ENCODE measurements around the gene ARL4A. TPM values are rescaled to one million over a fixed set of nuclear protein-coding genes. Genes with fewer than 3 reads are reported as not detected.

ARL4A gene
- total RNA-seq, 1 experiment from 2014 or later: 39.4 TPM

- Histone ChIP-seq H3K4ac (ENCODE audit: low read depth, low read length) (no peak overlapping the region), H2BK120ac (ENCODE audit: low read depth, low read length, poor library complexity, severe bottlenecking) (no peak overlapping the region), H2BK20ac (ENCODE audit: low read depth, low read length, poor library complexity, severe bottlenecking) (no peak overlapping the region), H3K79me2 (ENCODE audit: insufficient read depth, low read length) (no peaks in the 10 kb centered on the region), H3K9ac (ENCODE audit: extremely low read depth, insufficient read length, low read length) (no peak overlapping the region), H3K14ac (ENCODE audit: insufficient read depth, low read length) (no peak overlapping the region), H4K5ac (ENCODE audit: insufficient read length, low read depth, low read length) (no peak overlapping the region), H3K56ac (ENCODE audit: insufficient read length, low read depth, low read length) (no peak overlapping the region), H3K27ac (ENCODE audit: insufficient read length, low read depth, low read length) (no peak overlapping the region), H4K8ac (replicated peaks; ENCODE audit: insufficient read length, low read depth, low read length) (no peak overlapping the region), H3K4me2 (ENCODE audit: insufficient read depth, insufficient read length, low read length) (no peak overlapping the region), H4K20me1 (ENCODE audit: control insufficient read depth, insufficient read depth, insufficient read length) (no peaks in the 10 kb centered on the region), H3K9me3 (ENCODE audit: control insufficient read depth, low read depth, low read length) (no peaks in the 10 kb centered on the region), H3T11ph (ENCODE audit: low read length) (no peak overlapping the region), H3K4me1 (ENCODE audit: insufficient read depth, low read length) (peaks cover 6% of the 10 kb centered on the region; the same call in 1 of the 2 replicates), H4K91ac (ENCODE audit: insufficient read length, low read depth, low read length) (no peak overlapping the region), H3K23ac (ENCODE audit: insufficient read length, low read depth, low read length) (no peak overlapping the region), H2AK5ac (ENCODE audit: insufficient read length, low read length) (no peak overlapping the region), H2BK12ac (ENCODE audit: insufficient read length, low read depth, low read length) (no peak overlapping the region), H2BK5ac (ENCODE audit: insufficient read length, low read length) (no peak overlapping the region), H2AFZ (ENCODE audit: low read length) (no peak overlapping the region), H3K18ac (ENCODE audit: insufficient read length, low read depth, low read length) (no peak overlapping the region), H2BK15ac (ENCODE audit: low read depth, low read length) (no peak overlapping the region), H3K27me3 (ENCODE audit: insufficient read depth, low read length) (no peaks in the 10 kb centered on the region), H3K23me2 (ENCODE audit: insufficient read length, low read depth, low read length, poor library complexity, severe bottlenecking) (no peaks in the 10 kb centered on the region), H3K79me1 (ENCODE audit: insufficient read depth, low read depth, low read length, poor library complexity, severe bottlenecking) (no peaks in the 10 kb centered on the region)
- peaks cover 0 to 5% of the 10 kb centered on the region in 2 experiments; a peak in 1 of 5 replicates for H3K9me3 Mint-ChIP-seq
- H3K27ac Mint-ChIP-seq: no peak overlapping the region
- no CpG with 5 or more reads among the region's 2 CpGs for WGBS (ENCODE audit: extremely low coverage, insufficient read length, low lambda C conversion rate)
- H3K36me3 Mint-ChIP-seq (ENCODE audit: insufficient read depth in 1 of 3, low read depth in 3 of 3): peaks cover 0 to 10% (median 2%) of the 10 kb centered on the region in 3 experiments; a peak in 3 of 7 replicates
- peaks cover 36 to 40% of the 10 kb centered on the region in 2 experiments for H3K4me1 Mint-ChIP-seq
- peaks cover 5% of the 10 kb centered on the region; the same call in 1 of the 2 replicates for H3K27me3 Mint-ChIP-seq (ENCODE audit: low read depth)
- no peak for TF ChIP-seq CTCF (conservative IDR thresholded peaks at IDR 0.05)
- H3K4me3 Mint-ChIP-seq: no peak overlapping the region
- DNase-seq: no peak
Observed at GRCh38 chr7:12722136-12722535, 34.7 kb downstream of the ARL4A start.

Measured in H9 (cell line).